GM19438 (cell line): Measurements from ENCODE around the gene GPX1.
A peak's percentile ranks its signal among the peaks of the same experiment; 100 is the strongest.
"Not testable (repeated sequence)": the region's sequence is repeated elsewhere in the genome, so short reads cannot be mapped to it uniquely, and the experiment has no call there.

Source experiments
- ATAC-seq: cut with Tn5 transposase; IDR thresholded peaks from one replicate; pipeline ENCODE4 v1.9.1; 2021; ENCODE audit warnings: low read depth; ENCODE audit not compliant: unreplicated experiment

Gene GPX1

GRCh38 chr3:49358217-49358883, at the start of gene GPX1:
GPX1 (minus strand) TSS chr3:49358353; CDS start chr3:49358278, 75 bp downstream.
- peak; percentile 89 for ATAC-seq

GRCh38 chr3:49406571-49407565, 48.7 kb upstream of the GPX1 start:
- ATAC-seq: no peak

- ATAC-seq: not testable (repeated sequence)
These were observed 47.4 kb upstream of the GPX1 start for GRCh38 chr3:49405570-49405969.

GRCh38 chr3:49403891-49404290, 45.7 kb upstream of the GPX1 start:
- ATAC-seq: no peak

GRCh38 chr3:49401766-49402165, 43.6 kb upstream of the GPX1 start:
- no peak for ATAC-seq

GRCh38 chr3:49399461-49399860, 41.3 kb upstream of the GPX1 start:
- ATAC-seq: no peak

GRCh38 chr3:49397470-49397869, 39.3 kb upstream of the GPX1 start:
- ATAC-seq: no peak

- ATAC-seq: not testable (repeated sequence)
These were observed 33.2 kb upstream of the GPX1 start for GRCh38 chr3:49391310-49391709.

GRCh38 chr3:49389297-49389696, 31.1 kb upstream of the GPX1 start:
- ATAC-seq: no peak

GRCh38 chr3:49388289-49388820, 30.2 kb upstream of the GPX1 start:
- ATAC-seq: no peak

- ATAC-seq: no peak
These were observed 29.6 kb upstream of the GPX1 start for GRCh38 chr3:49387721-49388120.

- ATAC-seq: no peak
These were observed 28.1 kb upstream of the GPX1 start for GRCh38 chr3:49386056-49386756.

GRCh38 chr3:49385617-49386016, 27.5 kb upstream of the GPX1 start:
- ATAC-seq: no peak

GRCh38 chr3:49383387-49383786, 25.2 kb upstream of the GPX1 start:
- no peak for ATAC-seq

GRCh38 chr3:49378249-49378895, 20.2 kb upstream of the GPX1 start:
- no peak for ATAC-seq

- no peak for ATAC-seq
These were observed 19.3 kb upstream of the GPX1 start for GRCh38 chr3:49377483-49377882.

GRCh38 chr3:49371946-49372345, 13.8 kb upstream of the GPX1 start:
- ATAC-seq: no peak

GRCh38 chr3:49370585-49371290, 12.6 kb upstream of the GPX1 start:
- no peak for ATAC-seq

- no peak for ATAC-seq
These were observed 4.4 kb upstream of the GPX1 start for GRCh38 chr3:49362561-49362960.

- no peak for ATAC-seq
These were observed 1.5 kb upstream of the GPX1 start for GRCh38 chr3:49359623-49360022.
